Measurements from ENCODE around the gene ATP9A.

The ATP9A gene

DNA sequence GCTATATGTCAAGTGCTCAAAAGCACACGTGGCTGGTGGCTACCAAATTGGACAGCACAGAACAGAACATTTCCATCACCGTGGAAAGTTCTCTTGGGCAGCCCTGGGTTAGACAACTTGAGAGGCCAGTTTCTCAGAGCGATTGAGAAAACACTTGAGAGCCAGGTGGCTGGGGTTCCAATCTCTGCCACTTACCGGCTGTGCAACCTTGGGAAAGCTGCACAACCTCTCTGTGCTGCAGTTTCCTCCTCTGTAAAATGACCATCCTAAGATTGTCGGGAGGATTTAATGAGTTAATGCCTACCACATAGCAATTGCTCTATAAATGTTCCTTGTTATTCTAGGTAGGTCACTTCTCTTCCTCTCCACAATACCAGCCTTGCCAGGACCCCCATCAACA, 200.6 kb downstream of the ATP9A start:
- DNase-seq, result no peak

- no peak for DNase-seq
Measured at GRCh38 chr20:51566594-51566993, 201.6 kb downstream of the ATP9A start.

- DNase-seq, result no peak
Measured at GRCh38 chr20:51565298-51566144, 202.7 kb downstream of the ATP9A start.

GRCh38 chr20:51563486-51564332, 204.5 kb downstream of the ATP9A start:
- DNase-seq, result no peak

GRCh38 chr20:51563174-51563485, 205.1 kb downstream of the ATP9A start:
- DNase-seq, result no peak

DNA sequence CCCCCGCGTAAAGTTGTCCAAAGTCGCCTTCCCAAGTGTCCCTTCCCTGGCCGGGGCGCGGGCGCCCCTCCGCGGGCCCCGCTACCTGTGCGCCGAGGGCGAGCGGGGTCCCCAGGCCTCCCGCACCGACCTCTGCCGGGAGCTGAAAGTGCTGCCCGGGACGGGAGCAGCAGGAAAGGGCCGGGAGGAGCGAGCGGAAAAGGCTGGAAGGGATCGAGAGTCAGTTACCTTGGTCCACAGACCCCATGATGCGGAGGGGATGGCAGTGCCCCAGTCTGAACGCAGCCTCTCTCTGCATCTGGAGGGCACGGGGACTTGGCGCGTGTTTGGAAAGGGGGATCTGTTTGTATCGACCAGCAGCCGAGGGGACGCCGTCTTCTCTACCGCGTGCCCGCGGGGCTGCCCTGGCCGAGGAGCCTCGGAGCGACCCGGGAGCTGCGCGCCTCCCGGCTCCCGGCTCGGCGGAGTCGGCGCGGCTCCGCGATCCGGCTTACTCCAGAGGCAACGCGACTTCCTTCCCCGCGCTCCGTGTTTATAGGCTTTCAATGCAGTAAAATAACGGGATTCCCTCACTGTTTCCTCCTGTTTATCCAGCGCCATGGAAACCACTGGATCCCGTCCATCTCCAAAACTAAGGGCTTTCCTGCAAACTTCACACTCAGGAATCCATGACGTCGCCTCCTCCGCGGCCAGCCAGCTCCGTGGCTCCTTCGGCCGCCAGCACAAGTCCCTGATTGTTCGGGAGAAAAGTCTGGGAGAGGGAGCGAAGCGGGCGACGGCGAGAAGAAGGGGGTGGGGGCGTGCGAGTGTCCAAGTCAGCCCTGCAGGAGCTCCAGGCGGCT, 205.6 kb downstream of the ATP9A start:
- DNase-seq, result peak; percentile 52

GRCh38 chr20:51562027-51562331, 206.2 kb downstream of the ATP9A start:
- no peak for DNase-seq

DNA sequence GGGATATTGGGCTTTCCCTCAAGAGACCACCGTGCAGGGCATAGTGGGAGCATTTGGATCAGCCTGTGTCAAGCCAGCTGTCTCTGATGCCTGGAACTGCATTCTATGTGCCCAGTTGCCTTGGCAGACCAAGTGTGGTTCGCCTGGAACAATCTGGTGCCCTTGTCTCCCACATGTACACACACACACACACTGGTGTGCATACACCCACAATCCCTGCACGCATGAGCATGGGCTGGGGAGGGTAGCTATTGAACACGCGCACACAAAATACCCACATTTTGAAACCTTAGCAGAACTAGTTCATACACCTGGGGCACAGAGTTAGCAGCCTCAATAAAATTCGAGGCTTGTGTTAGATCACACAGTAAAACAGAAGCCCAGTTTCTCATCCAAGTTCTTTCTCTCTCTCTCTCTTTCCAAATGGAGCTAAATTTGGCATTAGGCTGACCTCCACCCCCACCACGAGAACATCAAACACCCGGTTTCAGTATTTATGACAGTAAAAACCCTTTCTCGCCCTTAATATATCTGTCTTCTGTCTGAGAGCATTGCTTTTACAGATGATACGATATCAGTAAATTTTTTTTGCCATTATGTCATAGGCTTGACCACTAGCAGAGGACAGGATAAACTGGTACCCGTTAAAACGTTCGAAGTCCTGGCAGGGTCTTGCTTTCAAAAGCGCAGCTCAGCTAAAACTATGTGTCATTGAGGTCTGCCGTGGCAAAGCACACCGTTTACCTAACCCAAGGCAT, 207.5 kb downstream of the ATP9A start:
- DNase-seq, result no peak

DNA sequence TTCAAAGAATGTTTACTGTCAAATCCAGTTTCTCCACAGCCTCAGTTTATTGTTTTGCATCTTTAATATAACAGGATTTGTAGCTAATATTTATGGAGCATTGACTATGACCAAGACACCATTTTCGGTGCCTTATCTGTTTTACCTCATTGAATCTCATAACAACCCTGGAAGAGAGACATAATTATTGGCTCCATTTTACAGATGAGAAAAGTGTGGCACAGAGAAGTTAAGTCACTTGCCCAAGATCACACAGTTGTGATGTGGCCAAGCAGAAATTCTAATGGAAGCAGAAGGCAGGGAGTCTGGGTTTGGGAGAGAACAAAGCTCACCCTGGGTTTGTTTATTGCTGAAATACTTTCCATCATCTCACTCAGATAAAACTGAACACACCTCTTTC, 208.1 kb downstream of the ATP9A start:
- no peak for DNase-seq

DNA sequence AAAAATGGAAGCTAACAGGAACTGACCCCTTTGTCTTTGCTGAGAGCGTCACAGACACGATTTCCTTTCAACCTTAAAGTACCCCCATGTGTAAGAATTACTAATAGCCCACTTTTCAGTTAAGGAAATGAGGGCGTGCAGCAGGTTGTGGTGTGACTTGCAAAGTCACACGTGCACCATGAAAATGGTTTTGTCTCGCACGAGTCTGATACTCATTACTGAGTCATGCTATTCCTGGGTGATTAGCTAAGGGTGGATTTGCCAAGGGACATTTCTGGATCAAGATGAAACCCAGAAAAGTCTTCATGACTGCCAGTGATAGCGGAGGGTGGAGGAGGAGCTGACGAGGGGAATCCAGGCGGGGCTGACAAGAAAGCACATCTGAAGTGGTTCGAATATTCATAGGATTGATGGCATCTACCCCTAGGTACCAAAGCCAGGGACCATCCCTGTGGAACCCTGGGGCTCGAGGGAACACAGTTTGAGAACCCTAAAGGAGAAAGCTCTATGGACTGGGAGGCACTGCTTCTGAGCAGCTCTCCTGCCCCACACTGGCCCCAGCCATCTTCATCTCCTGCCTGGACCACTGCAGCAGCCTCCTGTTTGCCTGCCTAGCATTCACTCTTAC, 213.5 kb downstream of the ATP9A start:
- DNase-seq, result no peak

GRCh38 chr20:51553897-51554486, 214.2 kb downstream of the ATP9A start:
- no peak for DNase-seq

DNA sequence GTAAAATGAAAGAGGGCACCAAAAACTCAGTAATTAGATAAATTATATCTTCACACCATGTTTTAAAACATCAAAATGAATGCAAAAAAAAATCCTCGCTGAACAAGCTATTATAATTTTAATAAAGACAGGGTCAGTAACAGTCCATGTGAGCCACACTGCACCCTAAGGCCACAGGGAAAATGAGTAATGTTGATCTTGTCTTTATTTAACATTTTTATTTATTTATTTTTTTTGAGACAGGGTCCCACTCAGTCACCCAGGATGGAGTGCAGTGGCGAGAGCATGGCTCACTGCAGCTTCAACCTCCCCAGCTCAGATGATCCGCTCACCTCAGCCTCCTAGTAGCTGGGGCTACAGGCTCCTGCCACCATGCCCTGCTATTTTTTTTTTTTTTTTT, 217.0 kb downstream of the ATP9A start:
- no peak for DNase-seq

GRCh38 chr20:51549474-51549873, 218.7 kb downstream of the ATP9A start:
- no peak for DNase-seq

DNA sequence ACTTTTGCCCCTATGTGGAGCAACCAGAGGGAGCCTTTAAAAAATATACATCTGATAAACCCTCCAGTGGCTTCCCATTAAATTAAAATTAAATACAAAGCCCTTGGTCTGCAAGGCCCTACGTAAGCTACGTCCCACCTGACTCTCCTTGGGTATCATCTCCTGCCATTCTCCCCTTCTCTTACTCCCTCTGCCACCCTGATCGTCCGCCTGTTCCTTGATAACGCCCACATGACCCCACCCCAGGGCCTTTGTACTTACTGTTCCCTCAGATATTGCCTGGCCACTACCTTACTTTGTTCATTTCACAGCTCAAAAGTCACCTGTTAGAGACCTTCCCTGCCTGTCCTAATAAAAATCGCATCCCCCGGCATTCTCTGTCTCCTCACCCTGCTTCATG, 220.2 kb downstream of the ATP9A start:
- no peak for DNase-seq
